ENCODE measurements around the gene MEGF6.

The MEGF6 gene

GRCh38 chr1:3463891-3464648 lies 147.2 kb downstream of the MEGF6 start:
- DNase-seq (ENCODE audit: extremely low read depth in 1 of 2, low read depth in 1 of 2) = no peak

GRCh38 chr1:3463408-3463863 lies 147.9 kb downstream of the MEGF6 start:
- no peak for DNase-seq (ENCODE audit: extremely low read depth in 1 of 2, low read depth in 1 of 2)

- no peak for DNase-seq (ENCODE audit: extremely low read depth in 1 of 2, low read depth in 1 of 2)
Measured at GRCh38 chr1:3463013-3463385, 148.3 kb downstream of the MEGF6 start.

GRCh38 chr1:3462356-3463012 lies 148.8 kb downstream of the MEGF6 start:
- no peak for DNase-seq (ENCODE audit: extremely low read depth in 1 of 2, low read depth in 1 of 2)

GRCh38 chr1:3461934-3462275 lies 149.4 kb downstream of the MEGF6 start:
- DNase-seq (ENCODE audit: extremely low read depth in 1 of 2, low read depth in 1 of 2) = no peak

- DNase-seq (ENCODE audit: extremely low read depth in 1 of 2, low read depth in 1 of 2) = no peak
Measured at GRCh38 chr1:3461238-3461933, 149.9 kb downstream of the MEGF6 start.

GRCh38 chr1:3460672-3461131 lies 150.6 kb downstream of the MEGF6 start:
- DNase-seq (ENCODE audit: extremely low read depth in 1 of 2, low read depth in 1 of 2) = no peak

GRCh38 chr1:3459940-3460671 lies 151.2 kb downstream of the MEGF6 start:
- no peak for DNase-seq (ENCODE audit: extremely low read depth in 1 of 2, low read depth in 1 of 2)

GRCh38 chr1:3459051-3459908 lies 152.0 kb downstream of the MEGF6 start:
- DNase-seq (ENCODE audit: extremely low read depth in 1 of 2, low read depth in 1 of 2) = no peak

GRCh38 chr1:3457910-3458883 lies 153.1 kb downstream of the MEGF6 start:
- no peak for DNase-seq (ENCODE audit: extremely low read depth in 1 of 2, low read depth in 1 of 2)

- no peak for DNase-seq (ENCODE audit: extremely low read depth in 1 of 2, low read depth in 1 of 2)
Measured at GRCh38 chr1:3456964-3457909, 154.1 kb downstream of the MEGF6 start.

GRCh38 chr1:3456449-3456963 lies 154.8 kb downstream of the MEGF6 start:
- no peak for DNase-seq (ENCODE audit: extremely low read depth in 1 of 2, low read depth in 1 of 2)

GRCh38 chr1:3455670-3456448 lies 155.4 kb downstream of the MEGF6 start:
- DNase-seq (ENCODE audit: extremely low read depth in 1 of 2, low read depth in 1 of 2) = no peak

- no peak for DNase-seq (ENCODE audit: extremely low read depth in 1 of 2, low read depth in 1 of 2)
Measured at GRCh38 chr1:3454811-3455618, 156.3 kb downstream of the MEGF6 start.

GRCh38 chr1:3453891-3454810 lies 157.2 kb downstream of the MEGF6 start, which contains the start of gene ARHGEF16:
Gene ARHGEF16, plus strand, starts transcription at chr1:3454665. Its CDS starts 8,420 bp downstream, at chr1:3463085.
- DNase-seq (ENCODE audit: extremely low read depth in 1 of 2, low read depth in 1 of 2) = peak in 1 of 2 donors; percentile 15
